GM12865 (cell line): ENCODE results near the gene ZBTB45.

Experiments used
- DNase-seq: peaks from one replicate; pipeline ENCODE4 v3.0.0; 2010; ENCODE audit warnings: low read depth
- H3K4me3 ChIP-seq: 2 replicates; pipeline ENCODE4 v1.5.1; 2011; ENCODE audit warnings: mild to moderate bottlenecking, low read depth, low read length, control low read depth
- TF ChIP-seq, protein P1 (sequence below): IDR thresholded peaks from 2 replicates; pipeline ENCODE4 v1.5.1; 2011; ENCODE audit warnings: low read length, control low read depth, low read depth, inconsistent platforms; ENCODE audit not compliant: insufficient read depth; ENCODE audit errors: missing control alignments

Gene ZBTB45

DNA sequence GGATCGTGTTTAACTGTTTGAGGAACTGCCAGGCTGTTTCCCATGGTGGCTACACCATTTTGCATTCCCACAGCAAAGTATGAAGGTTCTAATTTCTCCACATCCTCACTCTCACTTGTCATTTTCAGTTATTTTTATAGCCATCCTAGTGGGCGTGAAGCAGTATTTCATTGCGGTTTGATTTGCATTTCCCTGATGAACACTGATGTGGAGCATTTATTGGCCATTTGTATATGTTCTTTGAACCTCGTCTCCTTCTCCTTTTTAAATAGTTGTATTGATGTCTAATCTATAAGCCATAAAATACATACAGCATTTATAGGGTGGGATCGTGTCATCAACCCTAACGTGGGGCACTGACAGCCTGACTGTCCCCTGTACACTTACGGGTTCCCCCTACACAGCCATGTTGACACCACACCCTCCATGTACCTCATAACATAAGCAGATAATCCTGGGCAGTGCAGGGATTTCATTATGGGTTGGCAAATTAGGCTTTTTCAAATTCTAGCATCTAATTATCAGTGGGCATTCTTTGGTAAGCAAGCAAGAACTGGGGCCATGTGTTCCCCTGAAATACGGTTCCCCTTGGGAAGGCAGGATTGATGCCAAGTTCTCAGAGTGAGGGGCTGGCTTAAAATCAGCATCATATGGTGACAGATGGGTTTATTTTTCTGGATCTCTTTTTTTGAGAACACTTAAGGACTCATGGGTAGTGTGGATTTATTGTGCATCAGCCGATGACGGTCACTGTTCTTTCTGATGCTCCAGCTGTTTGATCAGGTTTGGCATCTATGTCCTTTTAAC is 11.6 kb upstream of the ZBTB45 start:
- TF ChIP-seq, protein P1, sequence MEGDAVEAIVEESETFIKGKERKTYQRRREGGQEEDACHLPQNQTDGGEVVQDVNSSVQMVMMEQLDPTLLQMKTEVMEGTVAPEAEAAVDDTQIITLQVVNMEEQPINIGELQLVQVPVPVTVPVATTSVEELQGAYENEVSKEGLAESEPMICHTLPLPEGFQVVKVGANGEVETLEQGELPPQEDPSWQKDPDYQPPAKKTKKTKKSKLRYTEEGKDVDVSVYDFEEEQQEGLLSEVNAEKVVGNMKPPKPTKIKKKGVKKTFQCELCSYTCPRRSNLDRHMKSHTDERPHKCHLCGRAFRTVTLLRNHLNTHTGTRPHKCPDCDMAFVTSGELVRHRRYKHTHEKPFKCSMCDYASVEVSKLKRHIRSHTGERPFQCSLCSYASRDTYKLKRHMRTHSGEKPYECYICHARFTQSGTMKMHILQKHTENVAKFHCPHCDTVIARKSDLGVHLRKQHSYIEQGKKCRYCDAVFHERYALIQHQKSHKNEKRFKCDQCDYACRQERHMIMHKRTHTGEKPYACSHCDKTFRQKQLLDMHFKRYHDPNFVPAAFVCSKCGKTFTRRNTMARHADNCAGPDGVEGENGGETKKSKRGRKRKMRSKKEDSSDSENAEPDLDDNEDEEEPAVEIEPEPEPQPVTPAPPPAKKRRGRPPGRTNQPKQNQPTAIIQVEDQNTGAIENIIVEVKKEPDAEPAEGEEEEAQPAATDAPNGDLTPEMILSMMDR = no peak
- no peak for DNase-seq
- H3K4me3 ChIP-seq = no peak overlapping the region

DNA sequence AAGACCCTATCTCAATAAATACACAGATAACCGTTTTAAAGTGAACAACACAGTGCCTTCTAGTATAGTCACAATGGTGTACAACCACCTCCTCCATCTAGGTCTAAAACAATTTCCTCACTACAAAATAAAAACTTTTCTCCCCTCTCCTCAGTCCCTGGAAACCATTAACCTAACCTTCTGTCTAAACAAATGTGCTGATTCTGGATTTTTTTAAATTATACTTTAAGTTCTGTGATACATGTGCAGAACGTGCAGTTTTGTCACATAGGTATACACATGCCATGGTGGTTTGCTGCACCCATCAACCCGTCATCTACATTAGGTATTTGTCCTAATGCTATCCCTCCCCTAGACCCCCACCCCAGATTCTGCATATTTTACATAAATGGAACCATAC is 9.8 kb upstream of the ZBTB45 start:
- no peak for DNase-seq
- TF ChIP-seq, protein P1 = no peak
- H3K4me3 ChIP-seq = no peak overlapping the region

DNA sequence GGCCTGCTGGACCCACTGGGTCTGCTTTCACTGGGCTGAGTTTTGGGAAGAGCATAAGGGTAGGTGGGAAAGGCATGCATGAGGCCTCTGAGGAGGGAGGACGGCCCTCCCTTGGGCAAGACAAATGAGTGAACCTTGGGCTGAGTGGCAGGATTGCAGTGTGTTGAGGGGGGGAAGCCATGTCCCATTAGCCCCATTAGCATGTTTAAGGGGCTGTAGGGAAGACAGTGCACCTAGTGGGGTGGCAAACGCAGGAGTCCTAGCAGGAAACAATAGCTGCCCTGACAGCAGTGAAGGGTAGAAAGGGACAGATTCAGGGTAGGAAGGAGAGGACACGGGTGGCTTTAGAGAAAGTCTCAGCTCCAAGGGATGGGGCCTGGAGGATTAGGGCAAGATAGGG is 3.1 kb upstream of the ZBTB45 start:
- H3K4me3 ChIP-seq = no peak overlapping the region
- TF ChIP-seq, protein P1 = no peak
- no peak for DNase-seq

DNA sequence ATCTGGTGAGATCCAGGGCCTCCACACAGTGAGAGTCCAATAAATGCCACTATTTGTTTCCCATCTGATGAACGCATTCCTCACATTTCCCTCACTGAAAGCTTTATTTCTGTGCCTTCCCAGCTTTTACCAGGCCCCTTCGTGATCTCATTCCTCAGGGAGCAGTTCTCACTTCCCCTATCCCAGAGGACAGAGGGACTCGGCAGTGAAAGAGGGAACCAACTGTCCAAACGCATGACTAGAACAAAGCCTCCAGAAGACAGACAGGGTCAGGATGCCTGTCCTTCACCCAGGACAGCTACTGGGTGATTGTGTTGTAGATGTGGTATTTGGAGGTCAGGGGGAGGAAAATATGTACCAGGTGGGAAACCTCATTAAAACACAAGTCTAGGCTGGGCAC is 2.0 kb upstream of the ZBTB45 start:
- no peak for DNase-seq
- TF ChIP-seq, protein P1 = no peak
- peak overlapping the region; percentile 50 for H3K4me3 ChIP-seq

DNA sequence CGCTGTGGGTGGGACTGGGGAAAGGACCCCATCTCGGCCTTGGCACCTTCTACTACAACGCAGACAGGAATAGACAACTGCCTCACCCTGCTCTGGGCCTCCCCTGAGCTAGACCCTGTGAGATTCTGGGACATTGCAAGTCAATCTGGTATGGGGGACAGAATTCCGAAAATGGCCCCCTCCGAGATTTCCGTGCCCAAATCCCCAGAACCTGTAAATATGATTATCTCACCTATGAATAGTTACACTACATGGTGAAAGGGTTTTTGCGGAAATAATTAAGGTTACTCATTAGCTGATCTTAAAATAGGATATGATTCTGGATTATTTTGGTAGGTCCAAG is 618 bp upstream of the ZBTB45 start:
- H3K4me3 ChIP-seq = peak overlapping the region; percentile 93
- TF ChIP-seq, protein P1 = no peak
- DNase-seq = no peak

DNA sequence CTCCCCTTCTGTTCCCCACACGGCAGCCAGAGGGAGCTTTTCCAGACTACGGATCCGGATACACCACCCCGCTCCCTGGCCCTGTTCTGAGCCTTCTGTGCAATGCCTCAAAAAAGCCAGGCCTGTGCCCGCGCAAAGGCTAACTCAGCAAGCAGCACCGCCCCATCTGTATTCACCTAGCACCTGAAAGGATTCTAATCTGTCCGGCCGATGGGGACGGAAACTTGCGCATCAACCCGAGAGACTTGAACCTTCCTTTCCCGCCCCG is 589 bp downstream of the ZBTB45 start:
- TF ChIP-seq, protein P1 = peak; percentile 48
- peak; percentile 67 for DNase-seq
- H3K4me3 ChIP-seq = peak overlapping the region; percentile 93
